OCI-LY1 (cell line): Measurements from ENCODE around the gene ACTN4.

Experiments
- H2AFZ ChIP-seq: fragments of 200-600 bp; sonication (generic), shearing (Covaris generic); 2 replicates; pipeline ENCODE4 v1.6.0; 2014; ENCODE audit warnings: antibody characterized with exemption, mild to moderate bottlenecking, low read length
- H3F3A ChIP-seq: fragments of 200-600 bp; sonication (generic), shearing (Covaris generic); 2 replicates; pipeline ENCODE4 v1.6.0; 2014; ENCODE audit warnings: mild to moderate bottlenecking, antibody characterized with exemption, low read length, moderate library complexity; ENCODE audit not compliant: insufficient read depth
- H3K27ac ChIP-seq: fragments of 200-600 bp; sonication (generic); 2 replicates; pipeline ENCODE4 v1.5.1; 2014; ENCODE audit warnings: low read length, mixed run types, mild to moderate bottlenecking, low read depth; ENCODE audit not compliant: poor library complexity, severe bottlenecking
- H3K27me3 ChIP-seq: fragments of 200-600 bp; sonication (generic); 2 replicates; pipeline ENCODE4 v1.6.0; 2014; ENCODE audit warnings: antibody characterized with exemption, mild to moderate bottlenecking, low read length, moderate library complexity; ENCODE audit not compliant: insufficient read depth
- H3K36me3 ChIP-seq: fragments of 200-600 bp; sonication (generic); 2 replicates; pipeline ENCODE4 v1.6.1; 2014; ENCODE audit warnings: mild to moderate bottlenecking, antibody characterized with exemption, low read length, moderate library complexity, mixed read lengths; ENCODE audit not compliant: insufficient read depth
- H3K4me1 ChIP-seq: fragments of 200-600 bp; sonication (generic); 2 replicates; pipeline ENCODE4 v1.5.1; 2014; ENCODE audit warnings: mild to moderate bottlenecking, low read length, moderate library complexity; ENCODE audit not compliant: insufficient read depth, severe bottlenecking
- H3K4me2 ChIP-seq: fragments of 200-600 bp; sonication (generic), shearing (Covaris generic); 2 replicates; pipeline ENCODE4 v1.6.1; 2014; ENCODE audit warnings: low read length
- H3K4me3 ChIP-seq: fragments of 200-600 bp; sonication (generic); 2 replicates; pipeline ENCODE4 v1.5.1; 2014; ENCODE audit warnings: low read length, low read depth, mild to moderate bottlenecking, mixed read lengths; ENCODE audit not compliant: poor library complexity, severe bottlenecking
- H3K79me2 ChIP-seq: fragments of 200-600 bp; shearing (Covaris generic); 2 replicates; pipeline ENCODE4 v1.6.1; 2016; ENCODE audit warnings: mixed run types, low read length, mixed read lengths; ENCODE audit not compliant: insufficient read depth
- H3K9ac ChIP-seq: fragments of 200-600 bp; sonication (generic), shearing (Covaris generic); 2 replicates; pipeline ENCODE4 v1.6.1; 2014; ENCODE audit warnings: mild to moderate bottlenecking, low read length, mixed read lengths
- H3K9me2 ChIP-seq: fragments of 200-600 bp; sonication (generic), shearing (Covaris generic); 2 replicates; pipeline ENCODE4 v1.6.1; 2014; ENCODE audit warnings: low read depth, mild to moderate bottlenecking, low read length, mixed read lengths
- H3K9me3 ChIP-seq: fragments of 200-600 bp; shearing (Covaris generic); 2 replicates; pipeline ENCODE4 v1.6.1; 2014; ENCODE audit warnings: low read length, mixed read lengths
- H4K20me1 ChIP-seq: fragments of 200-600 bp; sonication (generic), shearing (Covaris generic); 2 replicates; pipeline ENCODE4 v1.6.0; 2016; ENCODE audit warnings: mild to moderate bottlenecking, low read length; ENCODE audit not compliant: insufficient read depth
- CTCF ChIP-seq: fragments of 200-600 bp; sonication (generic), shearing (Covaris generic); IDR thresholded peaks from 2 replicates; pipeline ENCODE4 v1.5.1; 2017; ENCODE audit warnings: mild to moderate bottlenecking, antibody characterized with exemption, low read length, moderate library complexity, mixed read lengths
- EZH2 ChIP-seq: fragments of 200-600 bp; sonication (generic), shearing (Covaris generic); IDR thresholded peaks from 2 replicates; pipeline ENCODE4 v1.8.0; 2017; ENCODE audit warnings: borderline replicate concordance, mixed run types, mild to moderate bottlenecking, antibody characterized with exemption, low read length, moderate library complexity, mixed read lengths

The ACTN4 gene

GRCh38 chr19:38730470-38730730 is 83.0 kb downstream of the ACTN4 start:
- no peaks in the 10 kb centered on the region for H3K9me3 ChIP-seq
- no peaks in the 10 kb centered on the region for H3K27me3 ChIP-seq
- no peaks in the 10 kb centered on the region for H4K20me1 ChIP-seq
- H3K79me2 ChIP-seq: no peaks in the 10 kb centered on the region
- H3K4me2 ChIP-seq: no peak overlapping the region
- H3F3A ChIP-seq: no peaks in the 10 kb centered on the region
- TF ChIP-seq EZH2 (no peak), CTCF (no peak)
- no peaks in the 10 kb centered on the region for H3K9me2 ChIP-seq
- no peak overlapping the region for H2AFZ ChIP-seq
- H3K27ac ChIP-seq: no peak overlapping the region
- no peak overlapping the region for H3K4me3 ChIP-seq
- no peak overlapping the region for H3K9ac ChIP-seq
- peaks cover 17% of the 10 kb centered on the region for H3K4me1 ChIP-seq
- H3K36me3 ChIP-seq: peaks cover 46% of the 10 kb centered on the region

DNA sequence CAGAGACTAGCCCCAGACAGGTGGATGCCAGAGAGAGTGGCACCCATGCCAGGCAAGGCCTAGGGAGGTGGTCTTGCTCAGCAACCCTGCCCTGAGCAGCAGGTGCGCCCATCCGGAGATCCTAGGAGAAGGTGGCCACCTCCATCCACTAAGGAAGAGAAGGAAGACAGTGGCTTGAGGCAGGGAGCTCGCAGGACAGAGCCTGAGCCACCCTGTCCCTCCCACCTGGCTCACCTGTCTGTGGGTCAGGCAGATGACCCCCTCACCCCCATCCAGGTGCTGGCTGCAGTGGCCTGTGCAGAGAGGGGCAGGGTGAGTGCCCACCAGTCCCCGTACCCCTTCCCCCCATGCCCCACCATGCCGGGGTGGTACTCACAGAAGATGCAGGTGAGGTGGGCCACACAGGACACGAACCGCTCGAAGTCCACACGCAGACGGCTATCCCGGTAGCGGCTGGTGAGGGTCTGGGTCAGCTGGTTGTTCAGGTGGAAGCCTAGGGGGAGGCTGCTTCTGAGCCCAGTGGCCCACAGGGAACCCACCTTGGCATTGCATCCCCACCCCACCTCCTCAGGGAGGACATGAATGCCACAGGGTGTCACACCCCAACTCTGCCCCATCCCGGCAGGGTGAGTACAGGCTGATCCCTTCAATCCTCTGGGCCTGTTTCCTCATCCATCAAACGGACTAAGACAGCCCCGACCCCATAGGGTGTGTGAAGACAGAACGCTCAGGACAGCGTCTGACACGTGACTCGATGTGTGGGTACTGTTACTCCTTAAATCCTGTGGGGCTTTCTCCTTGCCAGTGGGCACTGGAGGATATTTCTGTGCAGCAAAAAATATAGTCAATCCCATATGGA is 83.5 kb downstream of the ACTN4 start:
- Histone ChIP-seq H3K4me1 (peaks cover 18% of the 10 kb centered on the region), H3K9me3 (no peaks in the 10 kb centered on the region), H3K79me2 (no peaks in the 10 kb centered on the region), H3K36me3 (peaks cover 40% of the 10 kb centered on the region), H2AFZ (no peak overlapping the region), H3K9me2 (no peaks in the 10 kb centered on the region), H3K4me2 (no peak overlapping the region), H4K20me1 (no peaks in the 10 kb centered on the region), H3K4me3 (no peak overlapping the region), H3K9ac (no peak overlapping the region), H3K27ac (peak overlapping the region; percentile 25), H3F3A (no peaks in the 10 kb centered on the region), H3K27me3 (no peaks in the 10 kb centered on the region)
- TF ChIP-seq CTCF (no peak), EZH2 (no peak)

DNA sequence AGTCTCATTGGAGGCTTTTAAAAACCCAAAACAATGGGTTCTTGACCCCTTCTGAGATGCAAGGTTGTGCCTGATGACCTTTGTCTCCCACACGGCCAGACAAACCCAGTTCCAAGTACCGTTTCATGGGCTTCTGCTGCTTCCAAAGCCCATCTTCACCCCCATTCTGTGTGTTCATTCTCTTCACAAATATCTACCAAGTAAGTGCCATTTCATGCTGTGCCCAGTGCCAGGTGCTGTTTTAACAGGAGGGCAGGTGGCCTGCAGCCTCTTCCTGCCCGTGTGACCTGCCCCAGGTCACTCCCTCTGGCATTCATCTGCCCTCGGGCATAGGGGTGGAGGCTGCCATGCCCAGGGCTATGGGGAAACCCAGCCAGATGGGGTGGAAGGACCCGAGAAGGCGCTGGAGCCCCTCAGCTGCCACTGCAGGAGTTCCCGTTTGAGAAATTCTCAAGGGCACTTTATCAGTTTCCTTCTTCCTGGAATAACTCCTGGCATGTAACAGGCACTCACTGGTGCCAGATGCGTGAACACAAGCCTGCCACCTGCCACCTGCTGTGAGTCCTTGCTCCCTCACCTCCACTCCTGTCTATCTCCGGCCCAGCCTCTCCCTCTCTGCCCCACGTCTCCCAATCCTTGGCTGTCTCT is 84.3 kb downstream of the ACTN4 start:
- Histone ChIP-seq H3K9me2 (no peaks in the 10 kb centered on the region), H3K36me3 (peaks cover 34% of the 10 kb centered on the region)

More for the DNA sequence above, 84.3 kb downstream of the ACTN4 start:
- no peaks in the 10 kb centered on the region for H4K20me1 ChIP-seq
- peaks cover 26% of the 10 kb centered on the region for H3K4me1 ChIP-seq
- H3K9me3 ChIP-seq: no peaks in the 10 kb centered on the region
- no peak overlapping the region for H2AFZ ChIP-seq
- no peak for TF ChIP-seq EZH2
- TF ChIP-seq CTCF: no peak
- H3K79me2 ChIP-seq: no peaks in the 10 kb centered on the region
- no peaks in the 10 kb centered on the region for H3K27me3 ChIP-seq
- H3K27ac ChIP-seq: peak overlapping the region; percentile 25
- H3K9ac ChIP-seq: no peak overlapping the region
- no peak overlapping the region for H3K4me2 ChIP-seq
- H3F3A ChIP-seq: no peaks in the 10 kb centered on the region
- no peak overlapping the region for H3K4me3 ChIP-seq
